Erythroblast (primary cell): ENCODE results near the gene FOXP1.

Source experiments
- GATA1 ChIP-seq: IDR thresholded peaks from 2 replicates; pipeline ENCODE4 v1.6.1; 2011; ENCODE audit warnings: low read depth, mild to moderate bottlenecking, control low read depth, low read length, moderate library complexity
- POLR2A ChIP-seq: IDR thresholded peaks from 2 replicates; pipeline ENCODE4 v1.6.1; 2011; ENCODE audit warnings: mild to moderate bottlenecking, low read length

- no peak for TF ChIP-seq POLR2A
- TF ChIP-seq GATA1 = no peak
Observed at GRCh38 chr3:71225951-71226564, 357.5 kb downstream of the FOXP1 start.
